ENCODE data around the gene TBX15.

GRCh38 chr1:119026956-119027355, 38.8 kb upstream of the TBX15 start:
- no peak for TF ChIP-seq EZH2 (IDR thresholded peaks at IDR 0.05; ENCODE audit: borderline replicate concordance, low read depth, low read length, poor library complexity, severe bottlenecking)
- no peak for TF ChIP-seq CTCF (conservative IDR thresholded peaks at IDR 0.05; ENCODE audit: low read depth, low read length)

Measured in A673 (cell line).